OCI-LY7 (cell line): ENCODE data around the gene RNF152.

ENCODE experiments used
- EZH2phosphoT487 ChIP-seq: fragments of 200-600 bp; sonication (generic); IDR thresholded peaks from 2 replicates; pipeline ENCODE4 v1.6.1; 2018; ENCODE audit warnings: low read depth, borderline replicate concordance, mild to moderate bottlenecking, mixed run types, antibody characterized with exemption, low read length, moderate library complexity, mixed read lengths
- TF ChIP-seq, protein P1 (sequence below): fragments of 200-600 bp; sonication (generic); conservative IDR thresholded peaks from 2 replicates; pipeline ENCODE4 v1.5.1; 2014; ENCODE audit warnings: mild to moderate bottlenecking, antibody characterized with exemption, low read length, moderate library complexity, mixed read lengths

- TF ChIP-seq, protein P1, sequence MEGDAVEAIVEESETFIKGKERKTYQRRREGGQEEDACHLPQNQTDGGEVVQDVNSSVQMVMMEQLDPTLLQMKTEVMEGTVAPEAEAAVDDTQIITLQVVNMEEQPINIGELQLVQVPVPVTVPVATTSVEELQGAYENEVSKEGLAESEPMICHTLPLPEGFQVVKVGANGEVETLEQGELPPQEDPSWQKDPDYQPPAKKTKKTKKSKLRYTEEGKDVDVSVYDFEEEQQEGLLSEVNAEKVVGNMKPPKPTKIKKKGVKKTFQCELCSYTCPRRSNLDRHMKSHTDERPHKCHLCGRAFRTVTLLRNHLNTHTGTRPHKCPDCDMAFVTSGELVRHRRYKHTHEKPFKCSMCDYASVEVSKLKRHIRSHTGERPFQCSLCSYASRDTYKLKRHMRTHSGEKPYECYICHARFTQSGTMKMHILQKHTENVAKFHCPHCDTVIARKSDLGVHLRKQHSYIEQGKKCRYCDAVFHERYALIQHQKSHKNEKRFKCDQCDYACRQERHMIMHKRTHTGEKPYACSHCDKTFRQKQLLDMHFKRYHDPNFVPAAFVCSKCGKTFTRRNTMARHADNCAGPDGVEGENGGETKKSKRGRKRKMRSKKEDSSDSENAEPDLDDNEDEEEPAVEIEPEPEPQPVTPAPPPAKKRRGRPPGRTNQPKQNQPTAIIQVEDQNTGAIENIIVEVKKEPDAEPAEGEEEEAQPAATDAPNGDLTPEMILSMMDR: no peak
- TF ChIP-seq EZH2phosphoT487: no peak
These were observed 71.9 kb downstream of the RNF152 start for GRCh38 chr18:61820882-61821281.
